ELF-1 (cell line): ENCODE data around the gene TBXA2R.
A peak's percentile ranks its signal among the peaks of the same experiment; 100 is the strongest.

Experiments used
- DNase-seq: peaks from one replicate; pipeline ENCODE4 v3.0.0-alpha.2; 2016; ENCODE audit warnings: low read depth, low spot score

The TBXA2R gene

DNA sequence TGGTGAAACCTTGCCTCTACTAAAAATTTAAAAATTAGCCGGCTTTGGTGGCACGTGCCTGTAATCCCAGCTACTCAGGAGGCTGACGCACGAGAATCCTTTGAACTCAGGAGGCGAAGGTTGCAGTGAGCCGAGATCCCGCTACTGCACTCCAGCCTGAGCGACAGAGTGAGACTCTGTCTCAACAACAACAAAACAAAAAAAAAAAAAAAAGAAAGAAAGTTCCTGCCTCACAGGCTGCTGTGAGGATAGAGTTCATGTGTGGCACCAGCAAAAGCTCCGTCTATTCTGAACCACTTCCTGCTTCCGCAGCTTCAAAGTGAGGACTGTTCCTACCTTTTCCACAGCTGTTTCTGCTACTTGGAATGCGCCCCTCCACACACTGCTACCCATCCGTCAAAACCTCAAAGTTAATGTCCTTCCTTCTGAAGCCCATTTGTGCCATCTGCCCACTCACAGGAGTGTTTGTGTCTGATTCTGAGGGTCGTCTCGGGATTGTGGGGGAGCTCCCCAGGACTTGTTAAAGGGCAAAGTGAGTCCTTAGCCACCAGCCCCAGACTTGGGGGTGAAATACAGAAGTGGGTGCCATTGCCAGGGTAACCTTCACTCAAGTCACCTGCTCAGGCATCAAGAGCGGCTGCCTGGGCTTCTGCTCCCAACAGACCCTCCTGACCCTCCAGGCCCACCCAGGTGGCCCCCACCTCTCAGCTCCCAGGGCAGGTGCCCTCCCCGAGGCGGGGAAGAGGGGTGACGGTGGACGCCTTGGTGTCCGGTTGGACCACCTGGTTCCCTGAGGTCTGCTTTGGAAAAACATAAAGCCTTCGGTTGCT is 52.2 kb downstream of the TBXA2R start:
- no peak for DNase-seq

DNA sequence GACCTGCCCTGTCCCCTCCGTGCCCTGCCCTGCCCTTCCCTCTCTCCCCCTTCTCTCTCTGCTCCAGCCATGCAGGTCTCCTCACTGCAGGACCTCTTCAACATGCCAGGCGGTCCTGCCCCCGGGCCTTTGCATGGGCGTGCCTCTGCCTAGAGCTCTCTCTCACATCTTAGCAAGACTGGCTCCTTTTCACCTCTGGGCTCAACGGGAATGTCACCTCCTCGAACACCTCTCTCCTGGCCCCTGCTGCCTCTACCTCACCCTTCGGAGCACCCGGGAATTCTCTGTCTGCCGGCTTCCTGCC is 54.9 kb downstream of the TBXA2R start:
- DNase-seq: no peak

DNA sequence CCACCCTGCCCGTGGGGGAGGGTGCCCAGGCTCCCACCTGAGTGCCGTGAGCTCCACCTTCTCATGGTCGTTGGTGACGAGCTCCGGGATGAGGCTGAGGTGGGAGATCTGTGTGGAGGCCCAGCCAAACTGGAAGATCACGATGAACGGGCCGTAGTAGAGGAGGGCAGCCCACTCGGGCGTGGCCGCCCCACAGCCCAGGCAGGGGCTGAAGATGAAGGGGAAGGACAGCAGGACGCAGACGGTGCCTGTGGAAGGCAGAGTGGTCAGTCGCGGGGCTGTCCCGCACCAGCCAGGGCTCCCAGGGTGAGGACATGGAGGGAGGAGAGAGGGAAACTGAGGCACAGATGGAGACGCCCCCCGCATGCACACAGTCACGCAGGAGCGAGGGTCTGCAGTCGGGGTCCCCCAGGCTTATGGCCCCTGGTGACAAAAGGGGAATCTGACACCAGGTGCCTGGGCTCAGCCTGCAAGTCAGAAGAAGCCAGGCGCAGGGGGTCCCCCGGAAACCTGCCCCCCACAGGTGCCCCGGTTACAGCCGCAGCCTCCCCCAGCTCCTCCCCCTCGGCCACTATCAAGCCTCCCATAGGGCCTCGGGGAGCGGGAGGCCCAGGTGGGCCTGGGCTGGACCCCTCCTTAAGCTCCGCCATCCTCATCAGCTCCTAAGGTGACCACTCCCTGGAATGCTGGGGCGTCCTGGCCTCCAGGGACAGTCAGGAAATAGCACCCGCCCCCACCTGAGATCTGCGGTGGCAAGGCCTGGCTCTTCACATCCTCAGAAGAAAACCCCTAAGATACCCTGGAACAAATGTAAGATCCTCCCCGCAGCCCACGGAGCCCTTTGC is 55.5 kb downstream of the TBXA2R start:
- DNase-seq: no peak

DNA sequence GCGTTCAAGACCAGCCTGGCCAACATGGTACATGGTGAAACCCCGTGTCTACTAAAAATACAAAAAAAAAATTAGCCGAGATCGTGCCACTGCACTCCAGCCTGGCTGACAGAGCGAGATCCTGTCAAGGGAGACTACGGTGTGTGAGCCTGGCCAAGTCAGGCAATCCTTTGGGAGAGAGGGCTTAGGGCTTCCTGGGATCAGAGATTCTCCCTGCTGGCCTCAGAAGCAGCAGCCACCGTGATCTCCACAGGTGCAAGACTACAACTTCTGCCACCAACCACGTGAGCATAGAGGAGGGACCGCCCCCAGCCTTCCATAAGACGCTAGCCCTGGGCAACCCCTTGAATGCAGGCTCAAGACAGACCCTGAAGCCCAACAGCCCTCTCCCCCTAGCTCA is 56.9 kb downstream of the TBXA2R start:
- no peak for DNase-seq

DNA sequence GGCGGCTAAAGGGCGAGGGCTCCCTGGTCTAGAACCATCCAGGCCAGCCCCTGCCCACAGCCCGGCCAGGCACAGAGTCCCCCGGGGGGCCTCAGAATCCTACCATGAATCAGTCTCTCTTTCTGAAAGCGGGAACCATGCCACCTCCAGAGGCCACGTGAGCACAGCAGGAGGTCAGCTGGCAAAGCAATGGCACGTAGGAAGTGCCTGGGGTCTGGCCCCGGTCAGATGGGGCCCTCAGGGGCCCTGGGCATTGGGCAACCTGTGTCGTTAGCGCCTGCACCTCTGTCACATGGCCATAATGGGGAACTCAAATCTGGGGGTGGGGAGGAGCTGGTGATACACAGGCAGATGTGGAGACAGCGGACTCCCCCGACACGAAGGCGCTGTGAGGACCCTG is 58.1 kb downstream of the TBXA2R start:
- DNase-seq: no peak

DNA sequence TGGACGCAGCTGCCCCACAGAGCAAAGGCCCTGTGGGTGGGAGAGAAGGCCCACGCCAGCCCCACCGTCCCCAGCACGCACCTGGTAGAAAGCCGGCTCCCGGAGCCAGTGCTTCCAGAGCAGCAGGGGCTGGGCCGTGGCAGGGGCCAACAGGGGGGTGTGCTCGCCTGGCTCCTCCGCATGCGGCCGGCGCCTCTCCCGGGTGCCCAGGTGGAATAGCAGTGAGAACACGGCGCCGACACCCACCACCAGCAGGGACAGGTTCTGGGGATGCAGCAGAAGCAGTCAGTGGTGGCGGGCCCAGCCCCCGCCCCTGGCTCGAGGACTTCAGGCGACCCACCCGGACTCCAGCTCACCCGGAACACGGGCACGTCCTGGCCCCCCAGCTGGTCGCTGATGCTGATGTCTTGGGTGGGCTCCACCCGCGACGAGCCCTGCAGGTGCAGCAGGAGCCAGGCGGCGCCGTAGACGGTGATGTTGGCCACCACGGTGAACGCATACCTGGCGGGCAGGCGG is 58.9 kb downstream of the TBXA2R start:
- DNase-seq: no peak

DNA sequence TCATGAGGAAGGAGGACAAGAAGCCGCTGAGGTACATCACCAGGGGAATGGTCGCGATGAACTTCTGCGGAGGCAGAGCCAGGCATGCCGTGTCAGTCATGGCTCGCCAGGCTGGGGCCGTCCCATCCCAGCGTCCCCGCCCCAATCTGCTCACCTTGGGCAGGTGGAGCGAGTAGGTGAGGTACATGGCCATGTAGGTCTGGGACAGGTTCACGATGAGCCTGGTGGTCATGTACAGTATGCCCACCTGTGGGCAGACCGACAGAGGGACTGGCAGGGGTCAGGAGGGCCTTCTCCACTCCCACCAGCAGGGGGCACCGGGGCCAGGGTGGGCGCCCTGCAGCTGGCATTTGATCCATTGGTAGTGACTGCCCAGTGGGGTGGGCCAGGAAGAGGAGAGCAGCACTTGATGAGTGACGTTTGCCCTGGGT is 59.4 kb downstream of the TBXA2R start:
- DNase-seq: no peak

DNA sequence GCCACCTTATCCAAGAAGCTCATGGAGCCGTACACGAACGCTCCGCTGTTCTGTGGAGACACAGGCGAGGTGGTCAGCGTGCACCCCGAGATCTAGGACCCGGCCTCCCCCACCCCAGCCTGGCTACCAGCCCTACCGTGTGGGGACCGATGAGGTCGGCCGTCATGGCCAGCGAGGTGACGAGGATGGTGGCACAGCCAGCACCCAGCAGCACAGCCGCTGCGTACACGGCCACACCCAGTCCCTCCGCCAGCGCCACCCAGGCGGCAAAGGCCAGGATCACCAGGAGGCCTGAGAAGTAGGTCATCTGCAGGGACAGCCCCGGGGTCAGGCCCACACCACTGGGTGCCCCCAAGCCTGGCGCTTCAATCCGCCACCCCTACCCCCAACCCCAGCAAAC is 60.6 kb downstream of the TBXA2R start:
- DNase-seq: no peak

DNA sequence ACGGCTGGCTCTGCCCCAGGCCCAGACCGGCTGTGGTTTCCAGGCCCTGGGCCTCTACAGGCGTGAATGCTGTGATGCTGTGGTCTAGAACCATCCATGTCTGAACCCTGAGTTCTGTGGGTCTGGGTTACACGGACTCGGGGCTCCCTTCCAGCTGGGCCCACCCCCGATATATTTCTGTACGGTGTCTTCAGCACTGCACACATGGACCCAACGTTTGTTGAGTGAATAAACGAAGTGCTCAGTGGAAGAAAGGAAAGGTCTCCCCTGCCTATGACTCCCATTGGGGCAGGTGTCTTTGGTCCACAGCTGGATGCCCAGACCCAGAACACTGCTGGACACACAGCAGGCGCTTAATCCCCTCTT is 61.0 kb downstream of the TBXA2R start:
- DNase-seq: no peak

DNA sequence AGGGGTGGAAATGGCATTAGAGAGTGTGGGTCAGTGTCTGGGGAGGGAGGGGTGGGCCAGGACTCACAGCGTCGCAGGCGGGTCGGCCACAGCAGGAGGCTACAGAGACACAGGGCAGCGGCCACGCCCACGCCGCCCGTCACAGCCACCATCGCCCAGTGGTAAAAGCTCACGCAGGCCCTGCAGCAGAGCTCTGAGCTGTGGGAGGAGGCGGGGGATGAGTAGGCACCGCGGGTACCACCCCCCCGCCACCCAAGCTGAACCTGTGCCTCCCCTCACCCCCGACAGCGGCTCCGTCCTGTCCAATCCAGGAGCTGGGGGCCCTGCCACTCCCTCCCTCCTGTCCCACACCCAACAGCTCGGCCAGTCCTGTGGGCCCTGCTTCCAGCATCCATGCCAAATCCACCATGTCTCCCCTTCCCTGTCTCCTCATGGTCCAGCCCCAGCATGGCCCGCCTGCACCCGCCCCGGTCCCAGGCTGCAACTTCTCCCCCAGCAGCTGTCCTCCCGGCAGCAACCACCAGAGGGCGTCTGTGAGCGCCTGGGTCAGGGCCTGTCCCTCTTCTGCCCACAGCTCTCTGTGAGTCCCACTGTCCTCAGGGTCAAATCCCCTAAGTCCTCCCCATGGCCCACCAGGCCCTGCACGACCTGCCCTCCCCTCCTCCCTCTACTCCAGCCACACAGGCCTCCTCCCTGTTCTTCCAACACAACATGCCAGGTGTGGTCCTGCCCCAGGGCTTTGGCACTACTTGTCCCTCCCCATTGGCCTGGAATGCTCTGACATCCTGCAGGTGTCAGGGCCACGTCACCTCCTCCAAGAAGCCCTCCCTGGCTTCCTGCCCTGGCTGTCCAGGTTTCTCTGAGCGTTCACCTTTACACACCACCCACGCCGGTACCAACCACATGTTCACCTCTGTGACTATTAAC is 61.7 kb downstream of the TBXA2R start:
- DNase-seq: peak; percentile 89
